GM12801 (cell line): ENCODE measurements around the gene TNS3.

Experiments
- TF ChIP-seq, protein P1 (sequence below): IDR thresholded peaks from one replicate; pipeline ENCODE4 v1.5.1; 2011; ENCODE audit warnings: control low read depth; ENCODE audit not compliant: insufficient read length; ENCODE audit errors: extremely low read depth

Gene TNS3

DNA sequence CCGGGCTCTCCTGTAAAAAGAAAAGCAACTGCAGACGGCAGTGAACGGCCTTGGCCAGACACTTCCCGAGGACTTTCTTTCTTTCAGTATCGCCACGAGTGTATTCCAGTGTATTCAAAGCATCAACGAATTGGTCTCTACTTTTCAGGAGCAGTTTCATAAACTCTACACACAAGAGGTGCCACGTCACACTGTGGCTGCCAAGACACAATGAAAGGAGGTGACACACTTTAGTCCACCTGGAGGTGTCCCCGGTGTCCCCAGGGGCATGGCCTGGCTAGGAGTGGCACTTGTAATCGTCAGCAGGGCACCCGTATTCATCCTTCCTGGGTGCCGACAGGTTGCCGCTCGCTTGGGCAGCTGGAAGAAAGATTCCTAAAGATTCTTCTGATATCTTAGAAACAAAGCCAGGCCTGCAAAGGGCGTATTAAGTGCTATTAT is 5.0 kb downstream of the TNS3 start:
- TF ChIP-seq, protein P1, sequence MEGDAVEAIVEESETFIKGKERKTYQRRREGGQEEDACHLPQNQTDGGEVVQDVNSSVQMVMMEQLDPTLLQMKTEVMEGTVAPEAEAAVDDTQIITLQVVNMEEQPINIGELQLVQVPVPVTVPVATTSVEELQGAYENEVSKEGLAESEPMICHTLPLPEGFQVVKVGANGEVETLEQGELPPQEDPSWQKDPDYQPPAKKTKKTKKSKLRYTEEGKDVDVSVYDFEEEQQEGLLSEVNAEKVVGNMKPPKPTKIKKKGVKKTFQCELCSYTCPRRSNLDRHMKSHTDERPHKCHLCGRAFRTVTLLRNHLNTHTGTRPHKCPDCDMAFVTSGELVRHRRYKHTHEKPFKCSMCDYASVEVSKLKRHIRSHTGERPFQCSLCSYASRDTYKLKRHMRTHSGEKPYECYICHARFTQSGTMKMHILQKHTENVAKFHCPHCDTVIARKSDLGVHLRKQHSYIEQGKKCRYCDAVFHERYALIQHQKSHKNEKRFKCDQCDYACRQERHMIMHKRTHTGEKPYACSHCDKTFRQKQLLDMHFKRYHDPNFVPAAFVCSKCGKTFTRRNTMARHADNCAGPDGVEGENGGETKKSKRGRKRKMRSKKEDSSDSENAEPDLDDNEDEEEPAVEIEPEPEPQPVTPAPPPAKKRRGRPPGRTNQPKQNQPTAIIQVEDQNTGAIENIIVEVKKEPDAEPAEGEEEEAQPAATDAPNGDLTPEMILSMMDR, result no peak

DNA sequence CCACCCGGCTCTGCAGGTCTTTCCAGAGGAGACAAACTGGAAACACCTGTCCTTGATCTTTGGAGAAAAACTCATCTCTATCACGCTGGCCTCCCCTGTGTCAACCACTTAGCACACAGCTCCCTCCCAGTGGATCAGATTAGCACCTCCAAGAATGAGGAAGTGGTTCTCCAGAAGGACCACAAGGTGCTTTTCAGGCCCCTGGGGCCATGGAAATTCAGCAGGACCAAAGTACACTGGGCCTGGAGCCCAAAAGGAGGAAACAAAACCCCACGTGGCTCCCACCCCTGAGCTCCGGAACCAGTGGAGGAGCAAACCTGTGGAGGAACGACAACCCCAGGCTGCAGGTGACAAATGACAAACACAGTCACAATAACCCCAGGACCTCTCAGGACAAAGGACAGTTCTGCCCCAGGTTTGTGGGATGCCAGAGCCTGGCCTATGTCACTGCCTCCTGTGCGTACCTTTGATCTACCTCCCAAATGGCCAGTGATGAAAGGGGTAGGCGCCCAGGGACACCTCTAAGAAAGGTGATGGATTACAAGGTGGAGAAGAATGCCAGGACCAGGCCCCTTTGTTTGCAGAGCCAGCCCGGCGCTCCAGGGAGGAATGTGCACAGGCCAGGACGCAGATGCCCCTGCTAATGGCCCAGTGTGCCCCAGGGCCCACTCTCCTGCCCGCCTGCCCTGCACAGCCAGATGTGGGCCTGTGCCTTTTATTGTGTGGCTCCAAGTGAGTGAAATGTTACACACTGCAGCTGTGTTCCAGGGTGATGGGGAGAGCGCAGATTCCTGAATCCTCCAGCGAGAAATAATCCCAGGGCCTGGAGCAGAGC is 5.7 kb downstream of the TNS3 start:
- TF ChIP-seq, protein P1, result no peak

DNA sequence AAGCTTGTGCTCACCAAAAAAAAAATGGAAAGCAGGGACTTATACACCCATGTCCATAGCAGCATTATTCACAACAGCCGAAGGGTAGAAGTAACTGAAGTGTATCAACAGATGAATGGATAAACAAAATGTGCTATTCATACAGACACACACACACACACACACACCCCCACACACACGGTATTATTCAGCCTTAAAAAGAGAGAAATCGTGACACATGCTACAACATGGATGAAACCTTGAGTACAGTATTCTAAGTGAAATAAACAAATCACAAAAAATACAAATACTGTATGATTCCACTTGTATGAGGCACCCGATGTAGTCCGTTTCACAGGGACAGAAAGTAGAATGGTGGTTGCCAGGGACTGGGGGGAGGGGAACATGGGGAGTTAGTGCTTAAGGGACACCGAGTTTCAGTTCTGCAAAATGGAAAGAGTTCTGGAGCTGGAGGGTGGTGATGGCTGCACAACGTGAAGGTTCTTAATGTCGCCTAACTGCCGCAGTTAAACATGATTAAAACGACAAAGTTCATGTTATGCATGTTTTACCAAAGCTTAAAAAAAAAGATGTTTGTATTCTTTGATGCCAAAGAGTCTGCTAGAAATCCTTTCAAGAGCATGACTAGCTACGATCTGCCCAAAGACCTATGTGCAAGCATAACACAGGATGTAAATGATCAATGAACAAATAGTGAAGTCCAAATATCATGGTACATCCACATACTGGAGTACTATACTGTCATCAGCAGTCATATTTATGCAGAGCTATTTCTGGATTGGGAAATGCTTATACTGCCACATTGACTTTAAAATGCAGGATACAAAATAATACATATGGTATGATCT is 7.2 kb downstream of the TNS3 start:
- TF ChIP-seq, protein P1, result no peak

DNA sequence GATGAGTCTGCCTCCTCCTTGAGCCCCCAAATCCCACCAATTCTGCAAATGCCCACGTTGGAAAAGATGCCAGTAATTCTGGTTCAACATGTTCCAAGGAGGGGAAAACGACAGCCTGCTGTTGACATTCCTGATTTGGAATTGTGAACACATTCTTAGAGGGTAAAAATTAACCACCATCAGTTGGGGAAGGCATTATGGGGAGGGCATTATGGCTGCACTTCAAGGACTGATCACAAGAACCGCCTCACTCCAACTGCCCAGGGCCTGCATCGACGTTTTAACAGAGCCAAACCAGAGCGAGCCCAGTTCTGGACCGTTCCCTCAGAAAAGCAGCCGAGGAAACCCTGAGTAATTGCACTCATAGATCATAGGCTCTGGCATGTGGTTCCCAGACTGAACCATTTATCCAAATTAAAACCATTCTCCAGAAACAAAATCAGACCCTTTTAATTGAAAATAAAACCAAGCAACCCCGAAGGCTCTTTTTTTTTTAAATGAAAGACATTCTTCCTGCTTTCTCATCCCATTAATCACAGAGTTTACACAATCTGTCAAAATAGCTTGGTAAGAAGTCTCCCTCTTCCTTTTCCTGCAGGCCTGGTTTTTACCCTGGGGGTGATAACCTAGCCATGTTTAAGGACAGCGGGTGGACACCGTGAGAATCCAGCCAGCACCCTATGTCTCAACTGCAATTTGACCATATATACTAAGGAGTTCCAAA is 8.0 kb downstream of the TNS3 start:
- TF ChIP-seq, protein P1, result no peak

DNA sequence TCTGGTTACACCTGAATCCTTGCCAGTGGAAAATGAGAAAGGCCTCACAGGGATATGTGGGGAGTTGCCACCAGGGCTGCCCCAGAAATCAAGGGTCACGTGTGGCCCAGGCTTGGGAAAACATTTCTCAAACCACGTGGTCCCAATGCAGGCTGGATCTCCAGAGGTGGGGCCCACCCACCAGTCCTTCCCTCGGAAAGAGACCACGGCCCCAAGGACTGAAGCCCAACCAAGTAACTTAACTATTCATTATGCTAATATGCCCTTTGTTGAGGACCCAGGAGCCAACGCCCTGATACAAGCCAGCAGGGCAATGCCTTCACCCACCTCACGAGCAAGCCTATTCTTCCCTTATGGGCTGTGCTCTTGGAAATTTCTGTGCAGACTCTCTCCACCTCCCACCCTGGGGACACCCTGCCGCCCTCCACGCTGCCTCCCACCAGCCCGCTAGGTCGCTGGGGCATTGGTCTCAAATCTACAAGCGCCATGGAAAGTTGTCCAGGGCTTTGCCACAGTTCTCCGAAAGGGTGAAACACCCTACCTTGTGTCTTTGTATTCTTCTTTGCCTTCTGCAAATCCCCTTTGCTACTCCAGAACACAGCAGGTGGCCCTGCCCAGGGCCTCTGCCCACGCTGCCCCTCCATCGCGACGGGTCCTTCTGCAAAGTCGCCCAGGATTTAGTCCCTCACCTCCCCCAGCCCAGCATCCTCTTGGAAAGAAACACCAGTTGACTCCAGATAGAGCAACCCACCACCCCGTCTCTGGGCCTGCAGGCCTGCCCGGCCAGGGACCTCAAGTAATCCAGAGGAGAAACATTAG is 8.8 kb downstream of the TNS3 start:
- TF ChIP-seq, protein P1, result no peak

DNA sequence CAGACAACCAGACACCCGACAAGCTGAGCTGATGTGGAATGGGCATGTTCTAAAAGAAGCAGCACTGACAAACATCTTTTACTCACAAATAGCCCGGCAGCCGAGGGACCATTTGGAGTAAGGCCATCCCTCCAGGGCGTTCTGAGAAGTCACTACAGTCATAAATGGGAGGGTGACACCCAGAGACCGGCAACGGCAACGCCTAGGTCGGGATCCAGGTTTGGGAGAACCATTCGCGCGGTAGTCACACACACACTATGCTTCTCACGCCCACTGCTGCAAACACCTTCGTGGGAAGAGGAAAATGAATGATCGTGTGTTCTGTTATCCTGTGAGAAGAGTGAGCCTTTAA is 9.8 kb downstream of the TNS3 start:
- TF ChIP-seq, protein P1, result no peak
